ENCODE measurements around the gene NUP93.

DNA sequence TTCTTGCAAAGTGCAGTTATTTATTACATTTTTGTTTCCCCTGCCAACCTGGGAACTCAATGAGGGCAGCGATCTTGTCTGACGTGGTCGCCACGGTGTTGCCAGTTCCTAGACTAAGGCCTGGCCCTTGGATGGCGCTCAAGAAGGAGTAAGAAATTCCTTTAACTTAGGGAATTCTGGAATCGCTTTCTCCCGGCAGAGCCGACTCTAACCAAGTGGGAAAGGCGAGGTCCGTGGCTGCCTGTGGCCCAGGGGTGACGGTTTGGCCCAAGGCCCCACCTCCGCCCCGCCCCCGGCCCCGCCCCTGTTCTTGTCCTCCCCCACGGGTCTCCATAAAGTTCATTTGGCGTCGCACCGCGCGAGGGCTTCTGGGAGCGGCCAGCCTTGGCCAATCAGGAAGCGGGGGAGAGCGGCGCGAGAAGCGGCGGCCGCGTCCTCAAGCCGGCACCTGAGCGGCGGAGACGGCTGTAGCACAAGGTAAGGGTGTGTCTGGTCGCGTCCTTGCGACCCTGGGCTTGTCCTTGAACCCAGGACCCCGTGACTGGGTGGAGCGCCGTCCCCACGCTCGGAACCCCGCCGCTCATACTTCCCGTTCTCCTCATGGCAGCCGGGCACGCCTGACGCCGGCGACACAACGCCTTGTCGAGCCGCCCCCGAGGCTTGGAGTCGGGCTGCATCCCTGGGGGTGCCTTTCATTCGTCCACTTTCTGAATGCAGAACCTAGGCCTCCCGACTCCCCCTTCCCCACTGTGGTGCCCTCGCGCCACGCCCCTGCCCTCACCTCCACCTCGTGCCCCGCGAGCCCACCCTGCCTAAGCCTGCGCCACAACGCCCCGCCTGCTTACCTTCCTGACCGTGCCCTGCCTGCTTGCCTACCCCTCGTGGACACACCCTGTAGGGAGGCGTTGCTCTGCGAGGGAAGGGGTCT is at the start of gene NUP93:
- TF ChIP-seq ZNF384 (IDR thresholded peaks at IDR 0.05) (no peak), FOXA1 (IDR thresholded peaks at IDR 0.05) (no peak), TARDBP (IDR thresholded peaks at IDR 0.05) (no peak)

All from HEK293T (cell line).